GM21423 (cell line): Measurements from ENCODE around the gene SUCO.
"Not testable (repeated sequence)": the region's sequence is repeated elsewhere in the genome, so short reads cannot be mapped to it uniquely, and the experiment has no call there.

Source experiments
- ATAC-seq: cut with Tn5 transposase; IDR thresholded peaks from one replicate; pipeline ENCODE4 v1.9.1; 2021; ENCODE audit warnings: mild to moderate bottlenecking, moderate library complexity; ENCODE audit not compliant: unreplicated experiment

SUCO gene, protein sequence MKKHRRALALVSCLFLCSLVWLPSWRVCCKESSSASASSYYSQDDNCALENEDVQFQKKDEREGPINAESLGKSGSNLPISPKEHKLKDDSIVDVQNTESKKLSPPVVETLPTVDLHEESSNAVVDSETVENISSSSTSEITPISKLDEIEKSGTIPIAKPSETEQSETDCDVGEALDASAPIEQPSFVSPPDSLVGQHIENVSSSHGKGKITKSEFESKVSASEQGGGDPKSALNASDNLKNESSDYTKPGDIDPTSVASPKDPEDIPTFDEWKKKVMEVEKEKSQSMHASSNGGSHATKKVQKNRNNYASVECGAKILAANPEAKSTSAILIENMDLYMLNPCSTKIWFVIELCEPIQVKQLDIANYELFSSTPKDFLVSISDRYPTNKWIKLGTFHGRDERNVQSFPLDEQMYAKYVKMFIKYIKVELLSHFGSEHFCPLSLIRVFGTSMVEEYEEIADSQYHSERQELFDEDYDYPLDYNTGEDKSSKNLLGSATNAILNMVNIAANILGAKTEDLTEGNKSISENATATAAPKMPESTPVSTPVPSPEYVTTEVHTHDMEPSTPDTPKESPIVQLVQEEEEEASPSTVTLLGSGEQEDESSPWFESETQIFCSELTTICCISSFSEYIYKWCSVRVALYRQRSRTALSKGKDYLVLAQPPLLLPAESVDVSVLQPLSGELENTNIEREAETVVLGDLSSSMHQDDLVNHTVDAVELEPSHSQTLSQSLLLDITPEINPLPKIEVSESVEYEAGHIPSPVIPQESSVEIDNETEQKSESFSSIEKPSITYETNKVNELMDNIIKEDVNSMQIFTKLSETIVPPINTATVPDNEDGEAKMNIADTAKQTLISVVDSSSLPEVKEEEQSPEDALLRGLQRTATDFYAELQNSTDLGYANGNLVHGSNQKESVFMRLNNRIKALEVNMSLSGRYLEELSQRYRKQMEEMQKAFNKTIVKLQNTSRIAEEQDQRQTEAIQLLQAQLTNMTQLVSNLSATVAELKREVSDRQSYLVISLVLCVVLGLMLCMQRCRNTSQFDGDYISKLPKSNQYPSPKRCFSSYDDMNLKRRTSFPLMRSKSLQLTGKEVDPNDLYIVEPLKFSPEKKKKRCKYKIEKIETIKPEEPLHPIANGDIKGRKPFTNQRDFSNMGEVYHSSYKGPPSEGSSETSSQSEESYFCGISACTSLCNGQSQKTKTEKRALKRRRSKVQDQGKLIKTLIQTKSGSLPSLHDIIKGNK (N-terminal part only)

GRCh38 chr1:172532700-172533512 lies at the start of gene SUCO:
Gene SUCO (plus strand): TSS chr1:172533150. CDS start chr1:172533436, 286 bp downstream.
- ATAC-seq = peak; percentile 83

DNA sequence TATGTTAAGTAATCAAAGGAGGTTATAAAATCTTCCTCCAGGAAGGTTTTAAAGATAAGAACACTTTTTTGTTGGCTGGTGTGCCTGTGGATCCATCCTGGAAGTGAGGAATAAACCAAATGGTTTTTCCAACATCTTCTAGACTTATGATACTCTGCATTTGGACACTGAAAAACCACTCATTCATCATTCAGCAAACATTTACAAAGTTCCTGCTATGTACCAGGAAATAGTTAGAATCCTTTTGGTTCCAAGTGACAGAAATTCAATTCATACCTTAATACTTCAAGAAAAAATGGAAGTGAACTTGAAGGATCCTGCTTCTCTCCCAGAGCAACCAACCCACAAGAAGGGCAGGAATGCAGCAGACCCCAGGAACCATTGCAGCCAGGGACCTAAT lies 49.5 kb upstream of the SUCO start:
- no peak for ATAC-seq

GRCh38 chr1:172484252-172484651 lies 48.7 kb upstream of the SUCO start:
- no peak for ATAC-seq

- ATAC-seq = no peak
Observed at GRCh38 chr1:172485626-172486025, 47.3 kb upstream of the SUCO start.

GRCh38 chr1:172486805-172487454 lies 46.0 kb upstream of the SUCO start:
- ATAC-seq = no peak

DNA sequence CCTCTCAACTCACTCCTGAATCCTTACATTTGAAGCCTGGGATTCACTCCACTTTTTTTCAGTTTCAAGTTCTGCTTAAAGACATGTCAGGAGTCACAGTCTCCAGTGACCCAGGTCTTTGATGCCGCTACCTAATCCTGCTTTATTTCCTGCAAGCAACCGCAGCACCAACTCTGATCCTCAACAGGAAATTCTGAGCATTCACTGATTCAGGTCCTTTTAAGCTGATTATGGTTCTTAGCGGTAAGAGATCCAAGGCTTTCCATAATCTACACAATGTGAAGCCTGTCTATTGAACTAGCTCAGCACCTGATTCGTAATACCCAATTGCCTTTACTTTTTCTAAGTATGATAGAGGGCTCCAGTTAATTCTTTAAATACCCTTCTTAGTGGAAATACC lies 45.4 kb upstream of the SUCO start:
- ATAC-seq = no peak

DNA sequence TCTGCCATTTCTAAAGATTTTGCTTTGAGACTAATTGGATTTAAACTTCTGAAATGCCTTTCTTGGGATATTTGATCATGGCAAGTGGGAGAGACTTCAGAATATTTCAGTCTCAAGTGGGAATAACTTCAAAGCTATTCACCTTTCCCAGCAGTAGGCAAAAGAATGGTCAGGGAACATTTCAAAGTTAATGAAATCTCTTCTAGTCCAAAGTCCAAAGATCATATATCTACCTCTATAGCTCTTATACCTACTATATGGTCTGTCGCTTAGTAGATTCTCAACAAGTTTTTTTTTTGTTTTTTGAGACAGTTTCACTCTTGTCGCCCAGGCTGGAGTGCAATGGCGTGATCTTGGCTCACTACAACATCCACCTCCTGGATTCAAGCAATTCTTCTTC lies 44.6 kb upstream of the SUCO start:
- ATAC-seq = no peak

GRCh38 chr1:172489847-172490246 lies 43.1 kb upstream of the SUCO start:
- no peak for ATAC-seq

GRCh38 chr1:172492421-172492820 lies 40.5 kb upstream of the SUCO start:
- no peak for ATAC-seq

DNA sequence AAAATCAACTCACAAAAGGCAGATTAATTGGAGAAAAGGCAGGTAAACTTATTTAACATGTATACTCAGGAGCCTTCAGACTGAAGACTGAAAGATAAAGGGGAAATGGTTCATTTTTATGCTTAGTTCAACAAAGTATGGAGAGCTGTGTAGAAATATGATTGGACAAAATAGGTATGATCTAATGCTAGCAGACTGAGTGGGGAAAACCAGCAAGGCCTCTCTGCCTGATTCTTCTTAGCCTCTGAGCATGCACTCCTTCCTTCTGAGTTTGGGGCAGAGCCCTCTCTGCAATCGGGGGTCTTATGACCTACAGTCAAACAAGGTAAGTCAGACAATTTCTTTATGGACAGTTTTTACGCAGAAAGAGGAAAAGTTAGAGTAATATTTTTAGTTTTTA lies 38.8 kb upstream of the SUCO start:
- no peak for ATAC-seq

DNA sequence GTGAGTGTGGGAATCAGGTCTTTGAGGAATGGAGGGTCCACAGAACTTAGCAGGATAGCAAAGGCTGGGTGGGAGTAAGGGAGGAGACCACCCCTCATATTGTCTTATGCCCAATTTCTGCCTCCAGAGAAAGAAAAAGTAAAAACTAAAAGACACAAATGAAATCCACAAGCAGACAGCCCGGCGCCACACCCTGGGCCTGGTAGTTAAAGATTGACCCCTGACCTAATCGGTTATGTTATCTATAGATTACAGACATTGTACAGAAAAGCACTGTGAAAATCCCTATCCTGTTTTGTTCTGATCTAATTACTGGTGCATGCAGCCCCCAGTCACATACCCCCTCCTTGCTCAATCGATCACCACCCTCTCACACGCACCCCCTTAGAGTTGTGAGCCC lies 36.8 kb upstream of the SUCO start:
- ATAC-seq = not testable (repeated sequence)

- no peak for ATAC-seq
Observed at GRCh38 chr1:172496678-172497077, 36.3 kb upstream of the SUCO start.

DNA sequence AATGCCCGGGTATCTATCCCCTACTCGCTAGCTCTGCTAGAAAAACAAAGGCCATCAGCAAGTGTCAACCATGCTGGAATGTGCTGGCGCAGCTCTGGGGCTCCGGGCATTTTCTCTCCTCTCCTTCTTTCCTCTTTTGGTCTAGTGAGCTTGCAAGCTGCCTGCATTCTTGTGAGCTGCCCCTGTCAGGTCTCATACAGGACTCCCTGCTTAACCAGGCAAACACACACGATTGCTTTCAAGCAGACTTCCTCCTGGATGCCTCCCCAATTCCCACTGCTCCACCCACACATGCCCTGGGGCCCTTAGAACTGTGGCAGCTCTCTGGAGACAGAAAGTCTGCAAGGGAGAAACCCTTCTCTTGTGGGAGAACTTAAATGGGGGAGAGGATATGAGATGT lies 35.7 kb upstream of the SUCO start:
- ATAC-seq = no peak

DNA sequence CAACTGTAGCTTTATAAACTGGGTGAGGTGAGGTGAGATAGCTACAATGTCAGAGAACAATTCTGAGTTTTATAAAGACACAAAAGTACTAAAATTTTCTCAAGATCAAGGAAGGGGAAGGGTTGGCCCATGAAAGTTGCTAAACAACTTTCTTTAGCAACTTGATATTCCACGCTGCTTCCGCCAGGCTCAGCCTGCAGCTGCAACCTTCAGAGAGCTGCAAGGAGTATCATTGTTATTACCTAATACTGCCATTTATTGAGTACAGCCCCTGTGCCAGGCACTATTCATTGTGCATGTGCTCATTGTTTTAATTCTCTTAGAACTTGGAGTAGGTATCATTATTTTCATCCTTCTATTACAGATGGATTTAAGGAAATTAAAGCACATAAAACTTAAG lies 34.1 kb upstream of the SUCO start:
- ATAC-seq = no peak

GRCh38 chr1:172499636-172500141 lies 33.3 kb upstream of the SUCO start:
- no peak for ATAC-seq

DNA sequence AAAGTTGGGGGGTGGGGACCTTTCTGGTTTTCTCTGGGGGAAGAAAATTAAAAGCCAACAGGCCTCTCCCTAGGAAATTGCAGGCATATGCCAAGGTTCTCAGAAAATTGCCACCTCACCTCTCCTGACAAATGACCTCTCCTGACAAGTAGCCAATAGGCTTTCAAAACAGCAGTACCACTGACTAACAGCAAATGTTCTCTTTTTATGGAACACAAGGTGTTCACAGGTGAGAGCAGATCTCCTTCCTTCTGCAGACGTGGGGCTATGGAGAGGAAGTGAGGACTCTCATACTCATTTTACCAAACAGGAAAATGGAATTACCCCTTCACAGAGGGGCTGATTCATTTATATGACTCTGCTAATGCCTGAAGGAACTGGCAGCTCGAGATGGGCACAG lies 32.7 kb upstream of the SUCO start:
- ATAC-seq = no peak

DNA sequence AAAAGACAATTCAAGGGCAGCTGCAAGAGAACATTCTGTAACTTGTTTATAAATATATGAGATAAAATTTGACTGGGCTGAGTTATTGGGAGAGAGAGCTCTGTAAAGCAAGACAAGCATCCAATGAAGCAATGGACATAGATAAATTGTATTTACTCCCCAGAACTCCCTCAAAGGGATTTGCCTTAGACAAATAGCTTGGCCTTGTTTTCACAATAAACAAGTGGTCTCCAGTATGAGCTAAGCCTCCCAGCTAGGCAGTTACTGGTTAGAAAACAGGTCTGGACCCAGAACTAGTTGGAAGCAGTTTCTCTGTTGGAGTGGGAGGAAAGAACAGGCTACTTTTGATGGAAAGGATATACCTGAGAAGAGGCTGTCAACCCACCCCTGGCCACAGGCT lies 25.2 kb upstream of the SUCO start:
- ATAC-seq = no peak

DNA sequence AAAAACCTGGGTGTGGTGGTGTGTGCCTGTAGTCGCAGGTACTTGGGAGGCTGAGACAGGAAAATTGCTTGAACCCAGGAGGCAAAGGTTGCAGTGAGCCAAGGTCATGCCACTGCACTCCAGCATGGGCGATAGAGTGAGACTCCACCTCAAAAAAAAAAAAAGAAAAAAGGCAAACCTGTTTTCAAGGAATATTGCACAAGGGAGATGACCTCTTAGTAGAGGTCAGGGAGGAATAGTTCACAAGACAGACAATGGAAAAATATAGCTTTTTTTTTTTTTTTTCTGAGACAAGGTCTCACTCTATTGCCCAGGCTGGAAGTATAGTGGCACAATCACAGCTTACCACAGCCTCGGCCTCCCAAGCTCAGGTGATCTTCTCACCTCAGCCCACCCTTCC lies 22.5 kb upstream of the SUCO start:
- no peak for ATAC-seq

DNA sequence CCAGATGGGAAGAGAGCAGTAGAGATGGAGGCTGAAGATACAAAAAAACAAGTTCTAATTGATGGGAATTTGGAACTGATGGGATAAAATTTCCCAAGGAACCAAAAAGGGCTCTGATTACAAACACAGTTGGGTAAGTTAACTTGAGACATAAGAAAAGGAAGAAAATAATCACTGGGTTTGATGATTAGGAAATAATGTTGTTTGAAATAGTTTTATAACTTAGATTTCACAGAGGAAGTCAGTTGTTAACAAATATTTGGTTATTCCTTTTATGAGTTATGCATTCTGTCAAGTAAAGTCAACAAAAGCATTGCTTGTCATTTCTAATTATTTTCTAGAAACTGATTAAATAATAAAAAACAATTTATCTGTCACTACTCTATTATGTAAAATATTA lies 20.4 kb upstream of the SUCO start:
- no peak for ATAC-seq

- ATAC-seq = no peak
Observed at GRCh38 chr1:172513479-172513878, 19.5 kb upstream of the SUCO start.
